Upper lobe of left lung (tissue), 6 donors: ENCODE measurements around the gene SPATA31D1. TPM values are rescaled to one million over a fixed set of nuclear protein-coding genes. Genes with fewer than 3 reads are reported as not detected.

Experiments
- ATAC-seq, 2 donors: fragments of 200-7000 bp; cut with Tn5 transposase; one replicate each; pipeline ENCODE4 v1.9.1; 2022; ENCODE audit warnings: mild to moderate bottlenecking in 2 of 2, moderate library complexity in 2 of 2; ENCODE audit not compliant: low FRiP score in 2 of 2
- DNase-seq, 2 donors: peaks; one replicate each; pipeline ENCODE4 v3.0.0-alpha.2; 2019 to 2020
- H3K27ac ChIP-seq, 4 donors: fragments of 200-600 bp; sonication (generic); one replicate each; pipeline ENCODE4 v1.5.1; 2016 to 2019
- H3K27me3 ChIP-seq, 4 donors: fragments of 200-600 bp; sonication (generic); one replicate each; pipeline ENCODE4 v1.5.1; 2017 to 2019
- H3K36me3 ChIP-seq, 4 donors: fragments of 200-600 bp; sonication (generic); one replicate each; pipeline ENCODE4 v1.5.1; 2016 to 2019
- H3K4me1 ChIP-seq, 4 donors: fragments of 200-600 bp; sonication (generic); one replicate each; pipeline ENCODE4 v1.5.1; 2018 to 2019
- H3K4me3 ChIP-seq, 4 donors: fragments of 200-600 bp; sonication (generic); one replicate each; pipeline ENCODE4 v1.5.1; 2017 to 2019; ENCODE audit warnings: mild to moderate bottlenecking in 2 of 4, moderate library complexity in 1 of 4
- H3K9me3 ChIP-seq, 4 donors: fragments of 200-600 bp; sonication (generic); one replicate each; pipeline ENCODE4 v1.5.1; 2018 to 2019
- EP300 ChIP-seq, 4 donors: sonication (generic); formaldehyde crosslinking; IDR thresholded peaks; one replicate each; pipeline ENCODE4 v1.5.1; 2017; ENCODE audit warnings: antibody characterized with exemption in 4 of 4, control low read depth in 2 of 4
- POLR2A ChIP-seq, 4 donors: fragments of 450-650 bp; IDR thresholded peaks; one replicate each; pipeline ENCODE4 v1.5.1; 2016 to 2017; ENCODE audit warnings: antibody characterized with exemption in 4 of 4, mild to moderate bottlenecking in 2 of 4
- POLR2AphosphoS5 ChIP-seq, 2 donors: sonication (generic); formaldehyde crosslinking; IDR thresholded peaks; one replicate each; pipeline ENCODE4 v1.5.1; 2017; ENCODE audit warnings: antibody characterized with exemption in 2 of 2
- WGBS, 2 donors: methylation state at CpG; one replicate each; pipeline ENCODE4 v1.1.5; 2017 to 2018; 5-methylcytosine and 5-hydroxymethylcytosine counted together
- total RNA-seq, 6 donors: library from RNA; depleted of rRNA in 4 of 6; stranded (reverse); fragments of >200 nt in 4 of 6; gene quantifications; one replicate each; pipeline versions ENCODE4 v1.1.0 to v1.2.1, GENCODE V29; 2016 to 2021
- TF ChIP-seq, protein P1 (sequence below), 6 experiments: fragments of 450-650 bp in 4 of 6; fragments of 200-600 bp in 2 of 6; sonication (generic) in 2 of 6; IDR thresholded peaks; one replicate each; pipeline ENCODE4 v1.5.1; 2016 to 2019; ENCODE audit warnings: antibody characterized with exemption in 6 of 6
- donor health status: DM: no; HTN: no; CAD: no; lungs with moderate emphysema.
- donor health status: DM: no; HTN: yes; CAD: no; lungs with severe emphysema.

Gene SPATA31D1
- total RNA-seq, 6 donors from 2014 or later, result not detected

DNA sequence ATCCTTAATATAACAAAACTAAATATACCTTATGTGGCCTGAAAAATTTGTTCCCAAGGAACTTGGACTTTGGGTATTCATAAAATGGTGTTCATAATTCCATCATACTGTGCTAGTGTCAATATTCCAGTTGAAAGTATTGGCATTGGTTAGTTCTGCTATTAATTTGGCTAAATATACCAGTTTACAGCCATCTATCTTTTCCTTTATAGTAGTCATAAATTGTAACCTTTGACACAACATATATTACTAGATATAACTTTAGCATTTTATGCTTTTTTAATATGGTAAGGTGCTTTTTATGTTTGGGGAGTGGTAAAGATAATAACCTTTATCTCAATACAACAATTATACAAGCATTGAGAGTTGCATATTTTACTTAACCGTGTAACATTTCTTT lies 23.7 kb downstream of the SPATA31D1 start:
- WGBS, 2 donors, result 86 to 92% methylated on average over 1 of the region's 1 CpG
- H3K4me1 ChIP-seq, result no peaks in the 10 kb centered on the region

DNA sequence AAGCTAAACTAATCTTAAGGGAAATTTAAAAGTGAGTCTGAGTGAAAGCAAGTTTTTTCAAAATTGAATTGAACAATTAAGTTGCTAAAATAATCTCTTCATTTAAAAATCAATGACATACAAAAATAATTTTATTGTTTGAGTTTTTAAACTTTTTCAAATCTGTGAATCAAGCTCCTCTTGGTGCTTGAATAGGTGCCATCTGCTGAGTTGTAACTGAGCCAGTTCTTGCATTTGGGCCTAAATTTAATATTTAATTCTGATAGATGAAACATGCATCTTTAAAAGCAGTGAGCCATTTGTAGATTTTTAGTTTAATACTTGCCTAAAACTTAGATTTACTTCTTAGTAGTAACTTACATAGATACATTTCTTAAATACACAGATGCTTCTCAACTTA lies 31.8 kb downstream of the SPATA31D1 start:
- Histone ChIP-seq H3K4me3 (no peak overlapping the region), H3K9me3 (peaks cover 0 to 2% (median 0%) of the 10 kb centered on the region in 4 donors), H3K36me3 (no peaks in the 10 kb centered on the region), H3K27me3 (no peaks in the 10 kb centered on the region), H3K4me1 (no peaks in the 10 kb centered on the region), H3K27ac (no peak overlapping the region)
- TF ChIP-seq POLR2A (IDR thresholded peaks at IDR 0.05), result no peak
- no peak for TF ChIP-seq EP300 (IDR thresholded peaks at IDR 0.05)
- no peak for TF ChIP-seq POLR2AphosphoS5 (IDR thresholded peaks at IDR 0.05)
- TF ChIP-seq, protein P1, sequence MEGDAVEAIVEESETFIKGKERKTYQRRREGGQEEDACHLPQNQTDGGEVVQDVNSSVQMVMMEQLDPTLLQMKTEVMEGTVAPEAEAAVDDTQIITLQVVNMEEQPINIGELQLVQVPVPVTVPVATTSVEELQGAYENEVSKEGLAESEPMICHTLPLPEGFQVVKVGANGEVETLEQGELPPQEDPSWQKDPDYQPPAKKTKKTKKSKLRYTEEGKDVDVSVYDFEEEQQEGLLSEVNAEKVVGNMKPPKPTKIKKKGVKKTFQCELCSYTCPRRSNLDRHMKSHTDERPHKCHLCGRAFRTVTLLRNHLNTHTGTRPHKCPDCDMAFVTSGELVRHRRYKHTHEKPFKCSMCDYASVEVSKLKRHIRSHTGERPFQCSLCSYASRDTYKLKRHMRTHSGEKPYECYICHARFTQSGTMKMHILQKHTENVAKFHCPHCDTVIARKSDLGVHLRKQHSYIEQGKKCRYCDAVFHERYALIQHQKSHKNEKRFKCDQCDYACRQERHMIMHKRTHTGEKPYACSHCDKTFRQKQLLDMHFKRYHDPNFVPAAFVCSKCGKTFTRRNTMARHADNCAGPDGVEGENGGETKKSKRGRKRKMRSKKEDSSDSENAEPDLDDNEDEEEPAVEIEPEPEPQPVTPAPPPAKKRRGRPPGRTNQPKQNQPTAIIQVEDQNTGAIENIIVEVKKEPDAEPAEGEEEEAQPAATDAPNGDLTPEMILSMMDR (IDR thresholded peaks at IDR 0.05), result no peak
- DNase-seq (no peak), ATAC-seq (no peak)

More for the DNA sequence above, 23.7 kb downstream of the SPATA31D1 start:
- Histone ChIP-seq H3K4me3 (no peak overlapping the region), H3K9me3 (no peaks in the 10 kb centered on the region), H3K27me3 (no peaks in the 10 kb centered on the region), H3K27ac (no peak overlapping the region), H3K36me3 (no peaks in the 10 kb centered on the region)
- DNase-seq (no peak), ATAC-seq (no peak)
- TF ChIP-seq POLR2A (IDR thresholded peaks at IDR 0.05) (no peak), EP300 (IDR thresholded peaks at IDR 0.05) (no peak), POLR2AphosphoS5 (IDR thresholded peaks at IDR 0.05) (no peak)
- TF ChIP-seq, protein P1 (IDR thresholded peaks at IDR 0.05), result no peak

DNA sequence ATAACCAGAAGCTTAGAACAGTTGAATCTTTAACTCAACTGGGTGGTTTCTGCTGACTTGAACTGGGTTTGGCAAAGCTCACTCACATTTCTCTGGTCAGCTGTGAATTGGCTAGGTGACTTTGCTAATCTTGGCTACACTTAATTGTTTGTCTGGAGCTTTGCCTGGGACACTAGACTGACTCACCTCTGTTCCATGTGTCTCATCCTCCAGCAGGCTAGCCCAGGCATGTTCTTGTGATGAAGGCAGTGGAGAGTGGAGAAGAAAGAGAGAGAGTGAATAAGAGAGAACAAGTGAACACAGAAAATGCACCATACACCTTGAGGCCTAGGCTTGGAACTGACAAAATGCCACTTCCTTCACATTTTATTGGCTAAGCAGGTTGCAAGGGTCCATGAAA lies 32.6 kb downstream of the SPATA31D1 start:
- TF ChIP-seq POLR2A (IDR thresholded peaks at IDR 0.05) (no peak), EP300 (IDR thresholded peaks at IDR 0.05) (no peak), POLR2AphosphoS5 (IDR thresholded peaks at IDR 0.05) (no peak)
- TF ChIP-seq, protein P1 (IDR thresholded peaks at IDR 0.05), result no peak
- no peak overlapping the region for H3K4me3 ChIP-seq
- no peaks in the 10 kb centered on the region for H3K4me1 ChIP-seq
- ATAC-seq, result peak in 1 of 2 donors; percentile 94
- H3K9me3 ChIP-seq, result peaks cover 0 to 2% (median 0%) of the 10 kb centered on the region in 4 donors
- no peaks in the 10 kb centered on the region for H3K27me3 ChIP-seq
- no peaks in the 10 kb centered on the region for H3K36me3 ChIP-seq
- no peak overlapping the region for H3K27ac ChIP-seq
- DNase-seq, result no peak

DNA sequence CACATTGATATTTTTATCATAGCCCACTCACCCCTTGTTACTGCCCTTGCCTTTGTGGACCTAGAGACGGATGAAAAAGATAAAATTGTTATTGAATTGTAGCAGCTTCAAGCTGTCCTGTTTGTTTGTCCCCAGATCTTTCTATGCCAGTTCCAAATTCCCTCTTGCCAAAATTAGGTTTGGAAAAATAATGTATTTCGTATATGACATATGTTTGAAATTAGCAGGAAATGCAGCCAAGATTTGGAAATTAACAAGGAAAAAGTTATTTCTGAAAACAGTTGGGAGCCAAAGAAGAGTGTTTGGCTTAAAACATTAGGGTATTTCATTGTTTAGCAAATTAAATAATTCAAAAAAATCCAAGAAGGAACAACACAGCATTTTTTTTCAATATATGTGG lies 33.5 kb downstream of the SPATA31D1 start:
- Histone ChIP-seq H3K36me3 (no peaks in the 10 kb centered on the region), H3K4me1 (no peaks in the 10 kb centered on the region), H3K27me3 (no peaks in the 10 kb centered on the region), H3K4me3 (no peak overlapping the region), H3K9me3 (peaks cover 0 to 2% (median 0%) of the 10 kb centered on the region in 4 donors), H3K27ac (no peak overlapping the region)
- 79 to 91% methylated on average over 2 of the region's 2 CpGs for WGBS, 2 donors
- TF ChIP-seq POLR2AphosphoS5 (IDR thresholded peaks at IDR 0.05), result no peak
- TF ChIP-seq, protein P1 (IDR thresholded peaks at IDR 0.05), result no peak
- DNase-seq (no peak), ATAC-seq (no peak)

DNA sequence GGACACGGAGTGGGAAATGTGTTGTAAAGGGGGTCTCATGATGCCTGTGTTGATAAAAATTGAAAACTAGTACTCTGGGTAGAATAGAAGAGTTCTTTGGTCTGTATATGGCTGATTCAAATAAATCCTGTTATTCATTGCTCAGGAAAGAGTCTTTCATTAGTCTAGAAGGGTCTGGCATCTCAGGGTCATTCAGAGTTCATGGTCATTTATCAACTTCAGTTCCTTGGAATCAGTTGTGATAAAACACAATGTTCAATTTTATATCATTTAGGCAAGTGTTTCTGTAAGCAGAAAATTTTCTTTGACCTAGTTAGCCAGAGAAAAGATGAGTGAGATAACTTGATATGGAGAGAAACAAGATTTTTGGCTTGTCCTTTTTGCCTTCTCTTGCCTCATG lies 36.3 kb downstream of the SPATA31D1 start:
- Histone ChIP-seq H3K4me3 (no peak overlapping the region), H3K9me3 (no peaks in the 10 kb centered on the region), H3K27me3 (no peaks in the 10 kb centered on the region), H3K36me3 (no peaks in the 10 kb centered on the region), H3K4me1 (no peaks in the 10 kb centered on the region), H3K27ac (no peak overlapping the region)
- TF ChIP-seq, protein P1 (IDR thresholded peaks at IDR 0.05), result no peak
- TF ChIP-seq POLR2AphosphoS5 (IDR thresholded peaks at IDR 0.05) (no peak), EP300 (IDR thresholded peaks at IDR 0.05) (no peak), POLR2A (IDR thresholded peaks at IDR 0.05) (no peak)
- WGBS, 2 donors, result 73 to 84% methylated on average over 1 of the region's 1 CpG
- no peak for ATAC-seq
- DNase-seq, result no peak
